Liver (tissue), 9 donors: ENCODE results near the gene DNASE2B. TPM values are rescaled to one million over a fixed set of nuclear protein-coding genes. Genes with fewer than 3 reads are reported as not detected.

Experiments used
- DNase-seq: peaks from one replicate; pipeline ENCODE4 v3.0.0-alpha.2; 2017; ENCODE audit warnings: low spot score
- H3K27ac ChIP-seq, 2 donors: one replicate each; pipeline ENCODE4 v1.7.0; 2013; ENCODE audit warnings: inconsistent platforms in 2 of 2, low read length in 2 of 2, control low read depth in 1 of 2, low read depth in 1 of 2, mild to moderate bottlenecking in 1 of 2
- H3K27me3 ChIP-seq, 4 donors: one replicate each; pipeline versions ENCODE4 v1.6.1 to v1.7.0; 2013; ENCODE audit warnings: low read length in 3 of 4, inconsistent platforms in 1 of 4, mild to moderate bottlenecking in 1 of 4, moderate library complexity in 1 of 4; ENCODE audit not compliant: control insufficient read depth in 4 of 4, insufficient read depth in 4 of 4
- H3K36me3 ChIP-seq, 4 donors: one replicate each; pipeline versions ENCODE4 v1.6.1 to v1.7.0; 2013; ENCODE audit warnings: low read length in 3 of 4, mild to moderate bottlenecking in 3 of 4, low read depth in 1 of 4, moderate library complexity in 1 of 4; ENCODE audit not compliant: control insufficient read depth in 4 of 4, insufficient read depth in 3 of 4
- H3K4me1 ChIP-seq, 4 donors: one replicate each; pipeline versions ENCODE4 v1.6.1 to v1.7.0; 2013; ENCODE audit warnings: low read length in 3 of 4, mild to moderate bottlenecking in 3 of 4, moderate library complexity in 1 of 4; ENCODE audit not compliant: control insufficient read depth in 4 of 4, insufficient read depth in 4 of 4
- H3K4me3 ChIP-seq, 3 donors: one replicate each; pipeline versions ENCODE4 v1.6.1 to v1.7.0; 2013; ENCODE audit warnings: low read length in 3 of 3, control low read depth in 1 of 3, low read depth in 1 of 3, mild to moderate bottlenecking in 1 of 3
- H3K9ac ChIP-seq, 2 donors: one replicate each; pipeline ENCODE4 v1.7.0; 2013; ENCODE audit warnings: low read length in 2 of 2, mild to moderate bottlenecking in 2 of 2, moderate library complexity in 2 of 2, control low read depth in 1 of 2, low read depth in 1 of 2
- H3K9me3 ChIP-seq, 4 donors: one replicate each; pipeline versions ENCODE4 v1.6.1 to v1.7.0; 2013; ENCODE audit warnings: low read length in 3 of 4; ENCODE audit not compliant: control insufficient read depth in 4 of 4
- ATF3 ChIP-seq: IDR thresholded peaks from 2 replicates; pipeline ENCODE4 v1.6.1; 2016; ENCODE audit warnings: antibody characterized with exemption
- CTCF ChIP-seq: fragments of 150-350 bp; IDR thresholded peaks from 2 replicates; pipeline ENCODE4 v1.5.1; 2017; ENCODE audit warnings: improper control_type of control experiment, low read depth, low read length; ENCODE audit not compliant: missing input control
- EGR1 ChIP-seq, 2 donors: IDR thresholded peaks; 2 replicates each; pipeline ENCODE4 v1.6.1; 2016 to 2018; ENCODE audit warnings: antibody characterized with exemption in 2 of 2, low read depth in 2 of 2
- FOXA1 ChIP-seq: IDR thresholded peaks from 2 replicates; pipeline ENCODE4 v1.6.1; 2016; ENCODE audit warnings: antibody characterized with exemption
- FOXA2 ChIP-seq: IDR thresholded peaks from 2 replicates; pipeline ENCODE4 v1.6.1; 2016; ENCODE audit warnings: antibody characterized with exemption
- GABPA ChIP-seq, 2 donors: IDR thresholded peaks in 1 of 2; conservative IDR thresholded peaks in 1 of 2; 2 replicates each; pipeline ENCODE4 v1.6.1; 2016; ENCODE audit warnings: antibody characterized with exemption in 2 of 2, mild to moderate bottlenecking in 1 of 2, moderate library complexity in 1 of 2
- HNF4A ChIP-seq, 2 donors: conservative IDR thresholded peaks; 2 replicates each; pipeline ENCODE4 v1.6.1; 2016; ENCODE audit warnings: antibody characterized with exemption in 2 of 2, mild to moderate bottlenecking in 2 of 2
- HNF4G ChIP-seq: IDR thresholded peaks from 2 replicates; pipeline ENCODE4 v1.6.1; 2016; ENCODE audit warnings: antibody characterized with exemption
- JUND ChIP-seq, 2 donors: IDR thresholded peaks; 2 replicates each; pipeline ENCODE4 v1.6.1; 2016; ENCODE audit warnings: antibody characterized with exemption in 2 of 2
- MAX ChIP-seq: IDR thresholded peaks from 2 replicates; pipeline ENCODE4 v1.6.1; 2016; ENCODE audit warnings: antibody characterized with exemption
- NR2F2 ChIP-seq: IDR thresholded peaks from 2 replicates; pipeline ENCODE4 v1.6.1; 2016; ENCODE audit warnings: antibody characterized with exemption
- RAD21 ChIP-seq, 2 donors: IDR thresholded peaks; 2 replicates each; pipeline ENCODE4 v1.6.1; 2016; ENCODE audit warnings: antibody characterized with exemption in 2 of 2, mild to moderate bottlenecking in 2 of 2
- REST ChIP-seq: IDR thresholded peaks from 2 replicates; pipeline ENCODE4 v1.6.1; 2016; ENCODE audit warnings: antibody characterized with exemption, mild to moderate bottlenecking
- RXRA ChIP-seq, 2 donors: IDR thresholded peaks; 2 replicates each; pipeline ENCODE4 v1.6.1; 2017 to 2018; ENCODE audit warnings: antibody characterized with exemption in 2 of 2, mild to moderate bottlenecking in 1 of 2
- SP1 ChIP-seq: IDR thresholded peaks from 2 replicates; pipeline ENCODE4 v1.6.1; 2018; ENCODE audit warnings: antibody characterized with exemption, mild to moderate bottlenecking
- TAF1 ChIP-seq: conservative IDR thresholded peaks from 2 replicates; pipeline ENCODE4 v1.6.1; 2016; ENCODE audit warnings: antibody characterized with exemption, mild to moderate bottlenecking
- YY1 ChIP-seq: IDR thresholded peaks from 2 replicates; pipeline ENCODE4 v1.6.1; 2016; ENCODE audit warnings: antibody characterized with exemption, mild to moderate bottlenecking
- ZBTB33 ChIP-seq: IDR thresholded peaks from 2 replicates; pipeline ENCODE4 v1.6.1; 2016; ENCODE audit warnings: antibody characterized with exemption
- WGBS: extraction: QIAGEN DNeasy Blood & Tissue Kit; methylation state at CpG from one replicate; pipeline ENCODE4 v1.1.7; 2013; 5-methylcytosine and 5-hydroxymethylcytosine counted together
- polyA plus RNA-seq, 2 donors: library from polyadenylated mRNA; stranded (reverse) in 1 of 2; unstranded in 1 of 2; fragments of 200-250 nt in 1 of 2; fragments of >200 nt in 1 of 2; fragmentation: Nextera tagmentation in 1 of 2; extraction: Ambion mirVana in 1 of 2; gene quantifications; one replicate each; pipeline versions ENCODE4 v1.2.1 to v1.2.3, GENCODE V29; 2013 to 2015
- total RNA-seq, 2 donors: library from RNA; depleted of rRNA; stranded (reverse); fragments of >200 nt; gene quantifications; one replicate each; pipeline ENCODE4 v1.2.3, GENCODE V29; 2014
- donor health status: healthy.
- donor health status: healthy.
- donor health status: healthy.
- donor health status: healthy.
- donor health status: healthy.

Gene DNASE2B
- total and polyA plus RNA-seq, 4 donors, result not detected

GRCh38 chr1:84370266-84370665, 28.0 kb upstream of the DNASE2B start:
- 91% methylated on average over 1 of the region's 1 CpG for WGBS
- Histone ChIP-seq H3K4me1 (no peaks in the 10 kb centered on the region), H3K36me3 (no peaks in the 10 kb centered on the region), H3K9me3 (no peaks in the 10 kb centered on the region), H3K27me3 (no peaks in the 10 kb centered on the region), H3K9ac (no peak overlapping the region), H3K27ac (no peak overlapping the region), H3K4me3 (no peak overlapping the region)
- no peak for TF ChIP-seq JUND (IDR thresholded peaks at IDR 0.05)
- no peak for DNase-seq

- no peaks in the 10 kb centered on the region for H3K27me3 ChIP-seq
- no peak overlapping the region for H3K27ac ChIP-seq
- WGBS, result 94% methylated on average over 4 of the region's 4 CpGs
Measured at GRCh38 chr1:84370831-84371394, 27.4 kb upstream of the DNASE2B start.

More at GRCh38 chr1:84370831-84371394, 27.4 kb upstream of the DNASE2B start:
- no peaks in the 10 kb centered on the region for H3K4me1 ChIP-seq
- H3K4me3 ChIP-seq, result no peak overlapping the region
- DNase-seq, result no peak
- TF ChIP-seq SP1, result no peak
- TF ChIP-seq YY1, result no peak
- TF ChIP-seq TAF1, result no peak
- TF ChIP-seq FOXA1, result no peak
- no peak for TF ChIP-seq REST
- no peak for TF ChIP-seq HNF4G
- no peak for TF ChIP-seq RAD21 (IDR thresholded peaks at IDR 0.05)
- no peak for TF ChIP-seq ZBTB33
- TF ChIP-seq EGR1 (IDR thresholded peaks at IDR 0.05; ENCODE audit: low read depth in 2 of 2), result no peak
- TF ChIP-seq NR2F2, result no peak
- TF ChIP-seq JUND (IDR thresholded peaks at IDR 0.05), result no peak
- TF ChIP-seq ATF3, result no peak
- TF ChIP-seq FOXA2, result no peak
- no peak for TF ChIP-seq CTCF
- TF ChIP-seq GABPA (IDR thresholded peaks at IDR 0.05 in 1 of 2, conservative IDR thresholded peaks at IDR 0.05 in 1 of 2), result no peak
- TF ChIP-seq HNF4A (conservative IDR thresholded peaks at IDR 0.05), result no peak
- TF ChIP-seq MAX, result no peak
- no peak for TF ChIP-seq RXRA (IDR thresholded peaks at IDR 0.05)
- H3K9me3 ChIP-seq, result no peaks in the 10 kb centered on the region
- no peak overlapping the region for H3K9ac ChIP-seq
- no peaks in the 10 kb centered on the region for H3K36me3 ChIP-seq
